K562 (cell line): Measurements from ENCODE around the gene SUCNR1. TPM values are rescaled to one million over a fixed set of nuclear protein-coding genes. Genes with fewer than 3 reads are reported as not detected.
A peak's percentile ranks its signal among the peaks of the same experiment; 100 is the strongest.

Source experiments
- ARNT ChIP-seq, 2 experiments: fragments of 450-650 bp; IDR thresholded peaks; 2 replicates each; pipeline ENCODE4 v1.6.1; 2016; ENCODE audit warnings: mild to moderate bottlenecking in 1 of 2
- BACH1 ChIP-seq: fragments of 200-800 bp; sonication (Bioruptor generic); IDR thresholded peaks from 2 replicates; pipeline ENCODE4 v1.6.1; 2016; ENCODE audit warnings: missing genetic modification characterization, missing compliant biosample characterization
- CBFA2T2 ChIP-seq: fragments of 450-650 bp; conservative IDR thresholded peaks from 2 replicates; pipeline ENCODE4 v1.6.1; 2017; ENCODE audit warnings: mild to moderate bottlenecking
- CTBP1 ChIP-seq: fragments of 450-650 bp; IDR thresholded peaks from 2 replicates; pipeline ENCODE4 v1.6.1; 2016; ENCODE audit warnings: borderline replicate concordance
- DACH1 ChIP-seq: fragments of 450-650 bp; IDR thresholded peaks from 2 replicates; pipeline ENCODE4 v1.6.1; 2018; ENCODE audit not compliant: partially characterized antibody
- EHMT2 ChIP-seq: fragments of 450-650 bp; IDR thresholded peaks from 2 replicates; pipeline ENCODE4 v1.6.1; 2018; ENCODE audit warnings: antibody characterized with exemption
- ELF4 ChIP-seq: fragments of 450-650 bp; formaldehyde crosslinking; IDR thresholded peaks from 2 replicates; pipeline ENCODE4 v1.4.0; 2022; ENCODE audit warnings: missing genetic modification characterization
- ESRRB ChIP-seq: fragments of 250-450 bp; sonication (Bioruptor Pico); IDR thresholded peaks from 2 replicates; pipeline ENCODE4 v1.5.0; 2020; ENCODE audit warnings: mild to moderate bottlenecking, moderate library complexity, borderline replicate concordance
- ETV1 ChIP-seq: fragments of 450-650 bp; conservative IDR thresholded peaks from 2 replicates; pipeline ENCODE4 v1.6.1; 2016; ENCODE audit warnings: missing genetic modification characterization, control low read depth, low read depth, missing compliant biosample characterization
- GABPB1 ChIP-seq: sonication (generic); formaldehyde crosslinking; IDR thresholded peaks from 2 replicates; pipeline ENCODE4 v1.8.0; 2022; ENCODE audit warnings: mild to moderate bottlenecking, missing genetic modification reagents
- HDAC2 ChIP-seq: fragments of 450-650 bp; IDR thresholded peaks from 2 replicates; pipeline ENCODE4 v1.6.1; 2016; ENCODE audit warnings: mild to moderate bottlenecking
- MAFF ChIP-seq: IDR thresholded peaks from 2 replicates; pipeline ENCODE4 v1.6.1; 2012; ENCODE audit warnings: low read length, improper control_type of control experiment
- NCOR1 ChIP-seq: fragments of 450-650 bp; IDR thresholded peaks from 2 replicates; pipeline ENCODE4 v1.6.1; 2016; ENCODE audit warnings: mild to moderate bottlenecking, moderate library complexity
- NR2C2 ChIP-seq, 2 experiments: fragments of 200-800 bp in 1 of 2; sonication (Bioruptor generic) in 1 of 2; sonication (generic) in 1 of 2; formaldehyde crosslinking in 1 of 2; IDR thresholded peaks; 2 replicates each; pipeline versions ENCODE4 v1.6.1 to v1.8.0; 2016 to 2022; ENCODE audit warnings: mild to moderate bottlenecking in 1 of 2, missing compliant biosample characterization in 1 of 2, missing genetic modification characterization in 1 of 2, missing genetic modification reagents in 1 of 2
- RCOR1 ChIP-seq, 2 experiments: IDR thresholded peaks; 2 replicates each; pipeline ENCODE4 v1.6.1; 2012; ENCODE audit warnings: low read depth in 2 of 2, low read length in 2 of 2, borderline replicate concordance in 1 of 2, improper control_type of control experiment in 1 of 2
- STAT5A ChIP-seq: IDR thresholded peaks from 2 replicates; pipeline ENCODE4 v1.6.1; 2012; ENCODE audit warnings: low read length, inconsistent platforms, borderline replicate concordance
- TAF9B ChIP-seq: fragments of 450-650 bp; IDR thresholded peaks from 2 replicates; pipeline ENCODE4 v1.6.1; 2018; ENCODE audit warnings: mild to moderate bottlenecking; ENCODE audit not compliant: partially characterized antibody
- TCF3 ChIP-seq: sonication (generic); formaldehyde crosslinking; IDR thresholded peaks from 2 replicates; pipeline ENCODE4 v1.4.0; 2020; ENCODE audit warnings: mild to moderate bottlenecking, missing genetic modification reagents
- ZBTB1 ChIP-seq: sonication (generic); formaldehyde crosslinking; IDR thresholded peaks from 2 replicates; pipeline ENCODE4 v1.8.1; 2023; ENCODE audit warnings: missing genetic modification reagents, low read depth, mild to moderate bottlenecking, borderline replicate concordance
- ZEB2 ChIP-seq: fragments of 450-650 bp; IDR thresholded peaks from 2 replicates; pipeline ENCODE4 v1.6.1; 2016
- ZNF217 ChIP-seq: sonication (generic); formaldehyde crosslinking; IDR thresholded peaks from 2 replicates; pipeline ENCODE4 v1.8.0; 2022; ENCODE audit warnings: mild to moderate bottlenecking, missing genetic modification reagents
- polyA plus RNA-seq, 8 experiments: library from polyadenylated mRNA; depleted of rRNA in 4 of 8; stranded (reverse) in 5 of 8; unstranded in 3 of 8; fragments of >200 nt; fragmentation: Nextera tagmentation in 2 of 8; fragmentation: Illumina TruSeq in 1 of 8; extraction: Ambion mirVana in 2 of 8; extraction: Trizol in 1 of 8; gene quantifications; 2 replicates each; pipeline versions ENCODE4 v1.2.1 to v1.2.3, GENCODE V29; 2011 to 2014; ENCODE audit warnings: inconsistent platforms in 1 of 8, missing spikeins in 1 of 8
- total RNA-seq, 7 experiments: library from RNA; depleted of rRNA in 6 of 7; stranded (reverse); fragments of >200 nt in 6 of 7; fragmentation: Illumina TruSeq in 2 of 7; extraction: Trizol in 2 of 7; gene quantifications; 2 replicates each; pipeline versions ENCODE4 v1.2.1 to v1.2.3, GENCODE V29; 2011 to 2021; ENCODE audit warnings: low replicate concordance in 1 of 7
- TF ChIP-seq, protein P1 (sequence below), 2 experiments: fragments of 450-650 bp; conservative IDR thresholded peaks; 2 replicates each; pipeline ENCODE4 v1.6.1; 2017; ENCODE audit warnings: mild to moderate bottlenecking in 2 of 2, moderate library complexity in 2 of 2
- TF ChIP-seq, protein P2 (sequence below): sonication (generic); formaldehyde crosslinking; IDR thresholded peaks from 2 replicates; pipeline ENCODE4 v1.8.0; 2022; ENCODE audit warnings: mild to moderate bottlenecking, missing genetic modification reagents
- TF ChIP-seq, protein P3 (sequence below): fragments of 250-450 bp; sonication (Bioruptor Pico); IDR thresholded peaks from 2 replicates; pipeline ENCODE4 v1.8.0; 2022; ENCODE audit warnings: inconsistent platforms

The SUCNR1 gene
- total and polyA plus RNA-seq, 9 of the 15 experiments (the other 6 are each of a cell fraction or from before 2014, with no cell fraction given): 0.04 to 0.54 (median 0.13) TPM

DNA sequence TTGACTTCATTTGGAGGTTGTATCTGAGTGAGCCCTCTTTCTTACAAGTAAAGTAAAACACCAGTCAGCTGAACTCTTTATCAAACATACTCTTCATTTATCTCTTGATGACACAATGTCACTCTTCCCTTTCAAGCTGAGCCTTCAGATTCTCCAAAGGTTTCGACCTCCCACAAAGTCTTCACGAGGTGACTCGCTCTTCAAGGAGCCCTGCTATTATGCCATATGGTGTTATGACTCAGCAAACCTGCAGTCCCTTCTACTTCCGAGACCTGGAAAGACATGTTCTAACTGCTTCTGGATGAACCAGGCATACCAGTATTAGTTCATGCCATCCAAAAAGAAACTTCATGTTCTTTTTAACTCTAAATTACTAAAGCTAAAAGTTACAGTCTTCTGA is 36.4 kb upstream of the SUCNR1 start (continued):
- TF ChIP-seq HDAC2 (0 out of 2 replicates have a peak, but pooled peaks have one; percentile 63), CBFA2T2 (peak; percentile 77), CTBP1 (peak; percentile 50; the same call in 1 of the 2 replicates), MAFF (peak; percentile 93), ESRRB (CRISPR knock-in tag) (no peak), STAT5A (no peak), NR2C2 (CRISPR knock-in tag; IDR thresholded peaks at IDR 0.05) (no peak), NR2C2 (tag; IDR thresholded peaks at IDR 0.05) (0 out of 2 replicates have a peak, but pooled peaks have one; percentile 28), ARNT (IDR thresholded peaks at IDR 0.05) (peak; percentile 15 to 42; a peak in 2 of 4 replicates), BACH1 (tag) (peak; percentile 96), RCOR1 (IDR thresholded peaks at IDR 0.05; ENCODE audit: borderline replicate concordance in 1 of 2, low read depth in 2 of 2, low read length in 2 of 2) (peak in 1 of 2 experiments; percentile 85; a peak in 2 of 4 replicates), ZBTB1 (CRISPR knock-in tag) (no peak), DACH1 (peak; percentile 70), TAF9B (peak; percentile 73), GABPB1 (no peak), TCF3 (CRISPR knock-in tag) (peak; percentile 29; the same call in 1 of the 2 replicates), ZEB2 (peak; percentile 72), NCOR1 (peak; percentile 65), ZNF217 (CRISPR knock-in tag) (no peak), ETV1 (0 out of 2 replicates have a peak, but pooled peaks have one; percentile 16), ELF4 (CRISPR knock-in tag) (no peak), EHMT2 (peak; percentile 82)
- TF ChIP-seq, protein P1, sequence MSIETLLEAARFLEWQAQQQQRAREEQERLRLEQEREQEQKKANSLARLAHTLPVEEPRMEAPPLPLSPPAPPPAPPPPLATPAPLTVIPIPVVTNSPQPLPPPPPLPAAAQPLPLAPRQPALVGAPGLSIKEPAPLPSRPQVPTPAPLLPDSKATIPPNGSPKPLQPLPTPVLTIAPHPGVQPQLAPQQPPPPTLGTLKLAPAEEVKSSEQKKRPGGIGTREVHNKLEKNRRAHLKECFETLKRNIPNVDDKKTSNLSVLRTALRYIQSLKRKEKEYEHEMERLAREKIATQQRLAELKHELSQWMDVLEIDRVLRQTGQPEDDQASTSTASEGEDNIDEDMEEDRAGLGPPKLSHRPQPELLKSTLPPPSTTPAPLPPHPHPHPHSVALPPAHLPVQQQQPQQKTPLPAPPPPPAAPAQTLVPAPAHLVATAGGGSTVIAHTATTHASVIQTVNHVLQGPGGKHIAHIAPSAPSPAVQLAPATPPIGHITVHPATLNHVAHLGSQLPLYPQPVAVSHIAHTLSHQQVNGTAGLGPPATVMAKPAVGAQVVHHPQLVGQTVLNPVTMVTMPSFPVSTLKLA (conservative IDR thresholded peaks at IDR 0.05): peak in 1 of 2 experiments; percentile 47; a peak in 1 of 4 replicates
- TF ChIP-seq, protein P2, sequence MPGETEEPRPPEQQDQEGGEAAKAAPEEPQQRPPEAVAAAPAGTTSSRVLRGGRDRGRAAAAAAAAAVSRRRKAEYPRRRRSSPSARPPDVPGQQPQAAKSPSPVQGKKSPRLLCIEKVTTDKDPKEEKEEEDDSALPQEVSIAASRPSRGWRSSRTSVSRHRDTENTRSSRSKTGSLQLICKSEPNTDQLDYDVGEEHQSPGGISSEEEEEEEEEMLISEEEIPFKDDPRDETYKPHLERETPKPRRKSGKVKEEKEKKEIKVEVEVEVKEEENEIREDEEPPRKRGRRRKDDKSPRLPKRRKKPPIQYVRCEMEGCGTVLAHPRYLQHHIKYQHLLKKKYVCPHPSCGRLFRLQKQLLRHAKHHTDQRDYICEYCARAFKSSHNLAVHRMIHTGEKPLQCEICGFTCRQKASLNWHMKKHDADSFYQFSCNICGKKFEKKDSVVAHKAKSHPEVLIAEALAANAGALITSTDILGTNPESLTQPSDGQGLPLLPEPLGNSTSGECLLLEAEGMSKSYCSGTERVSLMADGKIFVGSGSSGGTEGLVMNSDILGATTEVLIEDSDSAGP (CRISPR knock-in tag): no peak
- TF ChIP-seq, protein P3, sequence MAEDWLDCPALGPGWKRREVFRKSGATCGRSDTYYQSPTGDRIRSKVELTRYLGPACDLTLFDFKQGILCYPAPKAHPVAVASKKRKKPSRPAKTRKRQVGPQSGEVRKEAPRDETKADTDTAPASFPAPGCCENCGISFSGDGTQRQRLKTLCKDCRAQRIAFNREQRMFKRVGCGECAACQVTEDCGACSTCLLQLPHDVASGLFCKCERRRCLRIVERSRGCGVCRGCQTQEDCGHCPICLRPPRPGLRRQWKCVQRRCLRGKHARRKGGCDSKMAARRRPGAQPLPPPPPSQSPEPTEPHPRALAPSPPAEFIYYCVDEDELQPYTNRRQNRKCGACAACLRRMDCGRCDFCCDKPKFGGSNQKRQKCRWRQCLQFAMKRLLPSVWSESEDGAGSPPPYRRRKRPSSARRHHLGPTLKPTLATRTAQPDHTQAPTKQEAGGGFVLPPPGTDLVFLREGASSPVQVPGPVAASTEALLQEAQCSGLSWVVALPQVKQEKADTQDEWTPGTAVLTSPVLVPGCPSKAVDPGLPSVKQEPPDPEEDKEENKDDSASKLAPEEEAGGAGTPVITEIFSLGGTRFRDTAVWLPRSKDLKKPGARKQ (CRISPR knock-in tag): no peak
